Stimulated activated effector memory CD8-positive, alpha-beta T cell treated with anti-CD3 and anti-CD28 coated beads, Interleukin-12 subunit alpha, Interleukin-12 subunit beta, amount 100 ng/mL, for 72 hours (primary cell): ENCODE data around the gene UNC119B.
"Not testable (repeated sequence)": the region's sequence is repeated elsewhere in the genome, so short reads cannot be mapped to it uniquely, and the experiment has no call there.

Experiments
- ATAC-seq: fragments of 150-1000 bp; cut with Tn5 transposase; 2 replicates; pipeline ENCODE4 v1.10.0; 2021
- DNase-seq, 2 donors: peaks; one replicate each; pipeline ENCODE4 v3.0.0; 2021 to 2022; ENCODE audit warnings: low spot score in 2 of 2
- H3K27ac Mint-ChIP-seq: one replicate; pipeline ENCODE4 v1.8.0; 2022; ENCODE audit warnings: mild to moderate bottlenecking, mixed read lengths
- H3K36me3 Mint-ChIP-seq: one replicate; pipeline ENCODE4 v1.8.0; 2022; ENCODE audit warnings: mild to moderate bottlenecking, mixed read lengths
- H3K4me1 Mint-ChIP-seq: one replicate; pipeline ENCODE4 v1.8.0; 2022; ENCODE audit warnings: mixed read lengths
- H3K4me3 Mint-ChIP-seq: one replicate; pipeline ENCODE4 v1.8.0; 2022; ENCODE audit warnings: mild to moderate bottlenecking, mixed read lengths
- H3K9me3 Mint-ChIP-seq: one replicate; pipeline ENCODE4 v1.8.0; 2022; ENCODE audit warnings: mixed read lengths

UNC119B gene

DNA sequence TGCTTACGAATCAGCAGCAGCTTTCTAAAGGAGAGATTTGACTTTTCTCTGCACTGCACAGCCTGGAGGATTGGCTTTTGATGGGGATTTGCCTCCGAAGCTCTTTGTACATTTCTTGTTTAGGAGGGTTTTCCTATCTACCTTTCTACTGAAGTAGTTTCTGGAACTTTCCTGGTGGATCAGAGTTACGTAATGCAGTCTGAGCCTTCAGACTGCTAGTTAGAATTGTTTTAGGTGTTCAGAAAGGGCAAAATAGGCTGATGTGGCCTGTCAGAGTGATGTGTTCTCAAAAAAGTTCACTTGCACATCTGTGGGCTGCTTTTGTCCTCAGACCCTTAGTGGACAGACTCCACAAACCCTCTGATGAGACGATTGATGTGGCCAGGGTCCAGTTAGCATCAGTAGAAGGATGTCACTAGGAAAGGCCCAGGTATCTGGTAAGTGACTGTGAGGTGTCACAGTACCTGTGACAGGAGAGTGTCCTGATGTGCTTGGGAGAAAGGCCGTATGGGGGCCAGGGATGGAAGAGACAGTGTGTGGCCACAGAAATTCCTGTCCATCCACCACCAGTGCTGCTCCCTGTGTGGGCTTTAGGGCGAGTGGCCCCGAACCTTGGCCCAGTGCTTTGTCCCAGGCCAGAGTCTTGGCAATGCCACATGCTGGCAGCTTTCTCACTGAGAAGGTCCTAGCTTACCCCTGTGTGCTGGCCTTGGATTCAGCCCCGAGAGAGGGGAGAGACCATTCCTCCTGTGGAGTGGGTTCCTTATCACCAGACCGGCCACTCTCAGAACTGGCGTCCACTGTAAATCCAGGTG, 10.9 kb downstream of the UNC119B start:
- DNase-seq (no peak), ATAC-seq (no peak)
- no peaks in the 10 kb centered on the region for H3K9me3 Mint-ChIP-seq
- no peak overlapping the region for H3K27ac Mint-ChIP-seq
- H3K4me1 Mint-ChIP-seq: peaks cover 27% of the 10 kb centered on the region
- H3K4me3 Mint-ChIP-seq: no peak overlapping the region
- H3K36me3 Mint-ChIP-seq: peaks cover 82% of the 10 kb centered on the region

DNA sequence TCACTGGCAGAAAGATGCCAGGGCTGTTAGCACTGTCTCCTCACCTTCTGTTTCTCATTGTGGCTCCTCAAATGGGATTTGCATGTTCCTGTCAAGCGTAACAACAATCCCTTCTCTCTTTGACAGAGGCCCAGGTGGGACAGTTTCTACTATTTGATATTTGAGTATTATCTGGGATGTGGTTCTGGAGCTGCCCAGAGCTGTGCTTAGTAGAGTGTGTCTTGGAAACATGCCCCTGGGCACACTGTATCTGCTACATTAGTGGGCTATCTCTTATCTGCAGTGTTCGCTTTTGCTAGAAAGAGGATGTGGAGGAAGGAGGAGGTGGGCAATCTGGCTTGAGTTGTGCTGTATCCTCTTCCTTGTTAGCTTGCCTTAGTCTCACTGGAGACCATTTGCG, 11.6 kb downstream of the UNC119B start:
- H3K27ac Mint-ChIP-seq: no peak overlapping the region
- peaks cover 75% of the 10 kb centered on the region for H3K36me3 Mint-ChIP-seq
- H3K9me3 Mint-ChIP-seq: no peaks in the 10 kb centered on the region
- DNase-seq (no peak), ATAC-seq (no peak)
- H3K4me3 Mint-ChIP-seq: no peak overlapping the region
- H3K4me1 Mint-ChIP-seq: peaks cover 26% of the 10 kb centered on the region

DNA sequence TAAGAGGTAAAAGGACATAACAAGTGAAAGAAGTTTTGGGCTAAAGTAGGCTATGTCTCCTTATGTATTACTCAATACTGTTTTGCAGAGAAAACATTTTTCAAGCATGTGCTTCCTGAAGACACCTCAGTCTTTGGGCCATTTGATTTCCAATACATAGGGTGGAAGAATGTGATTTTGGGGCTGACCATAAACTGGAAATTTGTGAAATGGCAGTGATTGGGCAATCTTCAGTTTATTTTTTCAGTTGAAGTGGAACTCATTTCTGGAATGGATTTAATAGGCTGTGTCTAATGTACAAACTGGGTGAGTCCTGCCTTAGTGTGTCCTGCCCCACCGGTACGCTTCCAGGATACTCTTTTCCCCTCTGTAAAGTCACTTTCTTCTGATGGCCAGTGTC, 12.5 kb downstream of the UNC119B start:
- Mint-ChIP-seq H3K27ac (no peak overlapping the region), H3K4me1 (peaks cover 26% of the 10 kb centered on the region), H3K36me3 (peaks cover 70% of the 10 kb centered on the region), H3K4me3 (no peak overlapping the region), H3K9me3 (no peaks in the 10 kb centered on the region)
- ATAC-seq (no peak), DNase-seq (no peak)

DNA sequence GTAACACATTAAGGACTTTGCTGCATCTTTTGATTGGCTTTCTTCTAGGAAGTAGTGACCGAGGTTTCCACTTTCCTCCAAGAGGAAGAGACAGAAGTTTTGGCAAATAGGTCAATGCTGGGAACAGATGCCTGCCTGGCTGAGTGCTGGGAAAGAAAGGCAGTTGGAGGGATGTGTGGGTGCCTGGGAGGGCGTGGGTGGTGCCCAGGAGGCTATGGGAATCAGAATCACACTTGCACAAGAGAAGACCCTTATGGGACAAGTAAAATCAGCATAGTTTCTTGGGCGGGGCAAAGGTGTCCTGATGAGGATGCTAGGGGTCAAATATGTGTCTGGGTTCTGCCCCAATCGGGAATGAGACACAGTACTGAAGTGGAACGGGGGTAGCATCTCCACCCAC, 14.5 kb downstream of the UNC119B start:
- Mint-ChIP-seq H3K9me3 (no peaks in the 10 kb centered on the region), H3K27ac (no peak overlapping the region), H3K4me3 (peak overlapping the region; percentile 82), H3K36me3 (peaks cover 70% of the 10 kb centered on the region), H3K4me1 (peaks cover 19% of the 10 kb centered on the region)
- DNase-seq: no peak
- ATAC-seq: no peak

DNA sequence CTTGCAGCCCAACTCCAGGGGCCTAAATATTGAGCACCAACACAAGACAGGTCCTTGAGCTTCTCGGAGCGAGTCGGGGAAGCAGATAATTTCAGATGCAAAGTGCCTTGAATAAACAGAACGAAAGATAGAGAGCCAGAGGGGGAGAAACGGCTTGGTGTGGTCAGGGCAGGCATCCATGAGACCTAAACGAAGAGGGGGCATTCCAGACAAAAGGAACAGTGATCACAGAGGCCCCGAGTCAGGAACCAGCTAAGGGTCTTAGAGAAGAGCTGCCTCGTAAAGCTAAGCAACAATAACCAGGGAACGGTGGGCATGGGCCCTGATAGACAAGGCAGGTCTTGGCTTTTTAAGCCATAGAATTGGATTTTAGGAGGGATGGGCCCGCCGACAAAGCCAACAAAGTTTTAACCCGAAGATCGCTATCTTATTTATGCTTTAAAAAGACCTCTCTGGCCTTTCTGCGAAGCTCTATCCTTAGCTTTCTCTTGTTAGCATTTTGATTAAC, 14.9 kb downstream of the UNC119B start:
- Mint-ChIP-seq H3K27ac (no peak overlapping the region), H3K4me1 (peaks cover 19% of the 10 kb centered on the region), H3K36me3 (peaks cover 70% of the 10 kb centered on the region), H3K4me3 (peak overlapping the region; percentile 82), H3K9me3 (no peaks in the 10 kb centered on the region)
- DNase-seq (no peak), ATAC-seq (no peak)

DNA sequence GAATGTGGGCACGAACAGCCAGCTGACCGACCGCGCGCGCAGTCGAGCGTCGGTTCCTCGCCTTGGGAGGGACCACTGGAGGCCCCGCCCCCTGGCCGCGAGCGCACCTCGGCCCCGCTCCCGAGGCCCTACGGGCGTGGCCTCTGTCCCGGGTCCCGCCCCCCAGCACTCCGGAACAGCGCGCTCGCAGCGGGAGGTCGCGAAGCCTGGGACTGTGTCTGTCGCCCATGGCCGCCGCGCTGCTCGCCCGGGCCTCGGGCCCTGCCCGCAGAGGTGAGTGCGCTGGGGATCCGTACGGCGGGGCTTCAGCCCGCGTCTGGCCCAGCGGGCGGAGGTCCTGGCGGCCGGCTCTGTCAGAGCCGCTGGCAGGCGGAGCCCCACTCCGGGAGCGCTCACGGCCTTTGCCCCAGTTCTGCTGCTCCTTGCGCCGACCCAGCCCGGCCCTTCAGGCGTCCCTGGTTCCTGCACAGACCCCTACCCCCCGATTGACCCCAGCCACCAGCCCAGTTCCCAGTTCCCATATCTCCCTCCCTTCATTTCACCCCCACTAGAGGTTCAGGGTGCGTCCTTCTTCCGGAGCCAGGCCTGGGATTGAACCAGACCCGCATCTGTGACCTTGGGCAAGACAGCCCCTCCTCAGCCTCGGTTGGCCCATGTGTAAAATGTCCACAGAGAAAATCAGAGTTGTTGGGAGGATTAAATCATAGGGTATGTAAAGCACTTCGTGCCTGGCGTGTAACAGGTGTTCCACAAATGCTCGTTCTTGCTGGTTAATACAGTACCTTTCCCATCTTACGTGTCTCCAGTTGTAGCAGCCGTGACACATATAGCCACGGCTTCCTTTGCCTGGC, 15.6 kb downstream of the UNC119B start, which contains the start of gene ACADS:
Gene ACADS, plus strand, starts transcription at position 168 of the 851 bp plus-strand sequence. Its CDS starts 60 bp downstream, at position 228.
- Mint-ChIP-seq H3K27ac (peak within 1 kb of the TSS; percentile 81), H3K36me3 (peaks cover 70% of the 10 kb centered on the region), H3K9me3 (no peaks in the 10 kb centered on the region), H3K4me1 (peaks cover 19% of the 10 kb centered on the region), H3K4me3 (peak within 1 kb of the TSS; percentile 82)
- ATAC-seq (peak; percentile 99), DNase-seq (peak; percentile 82 to 93)

DNA sequence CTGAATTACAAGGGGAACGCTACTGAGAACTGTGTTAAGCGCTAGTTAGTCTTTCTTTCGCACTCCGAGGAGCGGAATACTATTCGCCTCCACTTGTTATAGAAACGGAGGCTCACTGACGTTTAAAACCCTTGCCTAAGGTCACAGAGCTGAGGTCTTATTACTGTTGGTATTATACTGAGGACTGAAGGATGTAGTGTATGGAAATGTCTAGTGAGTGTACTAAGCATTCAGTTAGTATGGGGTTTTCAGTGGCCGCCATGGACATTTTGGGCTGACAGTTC, 16.2 kb downstream of the UNC119B start:
- Mint-ChIP-seq H3K4me1 (peaks cover 19% of the 10 kb centered on the region), H3K4me3 (peak overlapping the region; percentile 82), H3K36me3 (peaks cover 70% of the 10 kb centered on the region), H3K27ac (peak overlapping the region; percentile 81), H3K9me3 (no peaks in the 10 kb centered on the region)
- no peak for DNase-seq
- ATAC-seq: no peak

DNA sequence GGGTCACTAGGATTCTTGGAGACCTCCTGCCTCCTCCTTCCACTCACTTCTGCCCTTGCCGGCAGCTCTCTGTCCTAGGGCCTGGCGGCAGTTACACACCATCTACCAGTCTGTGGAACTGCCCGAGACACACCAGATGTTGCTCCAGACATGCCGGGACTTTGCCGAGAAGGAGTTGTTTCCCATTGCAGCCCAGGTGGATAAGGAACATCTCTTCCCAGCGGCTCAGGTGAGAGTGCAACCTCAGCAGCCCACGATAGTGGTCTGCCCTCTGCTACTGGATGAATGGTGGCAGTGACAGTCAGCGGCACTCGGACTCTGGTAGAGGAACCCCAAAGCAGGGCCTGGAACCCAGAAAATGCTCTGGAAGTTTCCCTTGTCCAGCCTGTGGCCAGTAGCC, 16.7 kb downstream of the UNC119B start:
- DNase-seq (no peak), ATAC-seq (no peak)
- Mint-ChIP-seq H3K4me1 (peaks cover 19% of the 10 kb centered on the region), H3K36me3 (peaks cover 69% of the 10 kb centered on the region), H3K27ac (no peak overlapping the region), H3K4me3 (peak overlapping the region; percentile 82), H3K9me3 (no peaks in the 10 kb centered on the region)

DNA sequence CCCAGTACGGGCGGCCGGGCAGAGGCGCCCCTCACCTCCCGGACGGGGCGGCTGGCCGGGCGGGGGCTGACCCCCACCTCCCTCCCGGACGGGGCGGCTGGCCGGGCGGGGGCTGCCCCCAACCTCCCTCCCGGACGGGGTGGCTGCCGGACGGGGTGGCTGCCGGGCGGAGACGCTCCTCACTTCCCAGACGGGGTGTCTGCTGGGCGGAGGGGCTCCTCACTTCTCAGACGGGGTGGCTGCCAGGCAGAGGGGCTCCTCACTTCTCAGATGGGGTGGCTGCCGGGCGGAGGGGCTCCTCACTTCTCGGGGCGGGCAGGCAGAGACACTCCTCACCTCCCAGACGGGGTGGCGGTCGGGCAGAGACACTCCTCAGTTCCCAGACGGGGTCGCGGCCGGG, 21.9 kb downstream of the UNC119B start:
- peaks cover 49% of the 10 kb centered on the region for H3K36me3 Mint-ChIP-seq
- not testable (repeated sequence) for H3K4me3 Mint-ChIP-seq, DNase-seq, ATAC-seq, H3K27ac Mint-ChIP-seq, H3K9me3 Mint-ChIP-seq, H3K4me1 Mint-ChIP-seq

DNA sequence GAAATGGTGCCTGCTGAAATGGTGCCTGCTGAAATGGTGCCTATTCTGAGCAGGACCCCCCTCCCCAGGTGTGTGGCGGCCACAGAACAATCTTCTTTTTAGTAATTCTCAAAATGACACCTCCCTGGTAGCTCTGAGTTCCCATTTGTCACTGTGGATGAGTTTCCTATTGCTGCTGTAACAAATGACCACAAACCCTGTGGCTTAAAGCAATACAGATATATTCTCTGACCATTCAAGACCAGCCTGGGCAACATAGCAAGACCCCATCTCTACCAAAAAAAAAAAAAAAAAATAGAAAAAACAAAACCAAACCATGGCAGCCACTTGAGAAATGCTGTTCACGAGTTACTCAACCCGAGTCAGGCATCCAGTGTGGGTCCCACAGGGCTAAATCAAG, 23.3 kb downstream of the UNC119B start:
- peaks cover 37% of the 10 kb centered on the region for H3K36me3 Mint-ChIP-seq
- H3K27ac Mint-ChIP-seq: no peak overlapping the region

DNA sequence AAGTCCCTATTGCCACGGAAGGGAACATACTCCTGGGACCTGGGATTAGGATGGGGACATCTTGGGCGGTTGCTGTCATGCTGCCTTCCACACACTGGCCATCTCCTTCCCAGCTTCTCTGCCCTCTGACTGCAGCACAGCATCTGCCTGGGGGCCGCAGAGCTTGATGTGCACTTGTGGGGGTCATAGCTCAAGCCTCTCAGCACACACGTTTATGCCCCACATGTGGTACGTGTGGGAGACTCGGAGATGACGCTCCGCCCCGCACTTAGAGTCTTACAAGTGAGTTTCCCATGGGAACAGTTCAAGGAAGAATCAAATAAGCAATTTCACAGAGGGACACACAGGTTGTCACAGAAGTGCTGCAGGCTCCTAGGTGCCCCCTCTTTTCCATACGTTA, 24.0 kb downstream of the UNC119B start:
- no peak for ATAC-seq
- Mint-ChIP-seq H3K27ac (no peak overlapping the region), H3K36me3 (peaks cover 31% of the 10 kb centered on the region), H3K4me1 (peaks cover 5% of the 10 kb centered on the region), H3K9me3 (no peaks in the 10 kb centered on the region), H3K4me3 (no peak overlapping the region)
- no peak for DNase-seq

More for the DNA sequence above, 23.3 kb downstream of the UNC119B start:
- DNase-seq (no peak), ATAC-seq (no peak)
- no peaks in the 10 kb centered on the region for H3K9me3 Mint-ChIP-seq
- H3K4me1 Mint-ChIP-seq: peaks cover 5% of the 10 kb centered on the region
- H3K4me3 Mint-ChIP-seq: no peak overlapping the region

DNA sequence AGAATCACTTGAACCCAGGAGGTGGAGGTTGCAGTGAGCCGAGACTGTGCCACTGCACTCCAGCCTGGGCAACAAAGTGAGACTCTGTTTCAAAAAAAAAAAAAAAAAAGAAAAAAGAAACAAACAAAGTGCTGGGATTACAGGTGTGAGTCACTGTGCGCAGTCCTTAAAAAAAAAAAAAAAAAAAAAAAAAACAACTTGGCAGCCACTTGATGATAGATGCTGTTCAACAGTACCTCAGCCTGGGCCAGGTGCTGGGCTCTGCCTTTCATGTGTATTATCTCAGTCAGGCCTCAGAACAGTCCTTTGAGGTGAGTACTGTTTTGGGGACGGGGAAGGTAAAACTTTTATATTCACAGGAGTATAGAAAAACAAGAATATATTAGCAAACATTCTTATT, 24.9 kb downstream of the UNC119B start:
- no peak overlapping the region for H3K4me3 Mint-ChIP-seq
- DNase-seq: no peak
- no peaks in the 10 kb centered on the region for H3K9me3 Mint-ChIP-seq
- ATAC-seq: no peak
- peaks cover 21% of the 10 kb centered on the region for H3K36me3 Mint-ChIP-seq
- H3K4me1 Mint-ChIP-seq: peaks cover 5% of the 10 kb centered on the region
- no peak overlapping the region for H3K27ac Mint-ChIP-seq

DNA sequence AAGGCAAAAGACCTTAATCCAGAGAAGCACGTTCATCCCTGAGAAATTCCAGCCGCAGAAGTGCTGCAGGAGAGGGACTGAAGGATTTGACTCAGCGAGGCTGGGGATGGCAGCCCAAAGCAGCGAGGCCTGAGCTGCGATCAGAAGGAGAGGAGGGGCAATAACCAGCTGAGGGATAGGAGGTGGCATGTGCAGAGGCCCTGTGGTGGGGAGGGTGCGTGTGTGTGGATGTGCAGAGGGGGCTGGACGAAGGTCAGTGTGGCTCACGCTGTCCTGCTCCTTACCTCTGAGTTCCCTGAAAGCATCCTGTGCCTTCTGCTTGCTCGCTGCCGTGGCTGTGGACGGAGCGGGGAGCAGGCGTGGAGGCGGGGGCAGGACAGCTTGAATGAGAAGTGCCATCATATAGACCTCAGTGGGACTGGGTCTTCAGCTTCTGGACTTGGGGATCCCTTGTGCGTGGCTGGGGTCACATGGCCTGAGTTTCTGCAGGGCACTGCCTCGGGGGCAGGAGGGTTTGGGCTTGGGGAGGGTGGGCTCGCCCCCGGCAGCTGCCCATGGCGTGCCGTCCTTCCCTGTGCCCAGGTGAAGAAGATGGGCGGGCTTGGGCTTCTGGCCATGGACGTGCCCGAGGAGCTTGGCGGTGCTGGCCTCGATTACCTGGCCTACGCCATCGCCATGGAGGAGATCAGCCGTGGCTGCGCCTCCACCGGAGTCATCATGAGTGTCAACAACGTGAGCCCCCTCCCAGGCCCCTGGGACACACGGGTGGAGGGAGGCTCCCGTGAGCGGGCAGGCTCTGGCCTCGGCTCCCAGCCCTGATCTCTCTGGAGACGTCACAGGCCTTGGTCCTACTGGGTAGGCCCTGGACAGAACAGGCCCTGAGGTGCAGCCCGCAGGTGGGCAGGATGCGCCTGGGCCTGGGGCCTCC, 26.4 kb downstream of the UNC119B start:
- Mint-ChIP-seq H3K4me3 (no peak overlapping the region), H3K27ac (no peak overlapping the region), H3K36me3 (peaks cover 8% of the 10 kb centered on the region), H3K9me3 (no peaks in the 10 kb centered on the region), H3K4me1 (peaks cover 5% of the 10 kb centered on the region)
- ATAC-seq: peak; percentile 5
- DNase-seq: no peak

DNA sequence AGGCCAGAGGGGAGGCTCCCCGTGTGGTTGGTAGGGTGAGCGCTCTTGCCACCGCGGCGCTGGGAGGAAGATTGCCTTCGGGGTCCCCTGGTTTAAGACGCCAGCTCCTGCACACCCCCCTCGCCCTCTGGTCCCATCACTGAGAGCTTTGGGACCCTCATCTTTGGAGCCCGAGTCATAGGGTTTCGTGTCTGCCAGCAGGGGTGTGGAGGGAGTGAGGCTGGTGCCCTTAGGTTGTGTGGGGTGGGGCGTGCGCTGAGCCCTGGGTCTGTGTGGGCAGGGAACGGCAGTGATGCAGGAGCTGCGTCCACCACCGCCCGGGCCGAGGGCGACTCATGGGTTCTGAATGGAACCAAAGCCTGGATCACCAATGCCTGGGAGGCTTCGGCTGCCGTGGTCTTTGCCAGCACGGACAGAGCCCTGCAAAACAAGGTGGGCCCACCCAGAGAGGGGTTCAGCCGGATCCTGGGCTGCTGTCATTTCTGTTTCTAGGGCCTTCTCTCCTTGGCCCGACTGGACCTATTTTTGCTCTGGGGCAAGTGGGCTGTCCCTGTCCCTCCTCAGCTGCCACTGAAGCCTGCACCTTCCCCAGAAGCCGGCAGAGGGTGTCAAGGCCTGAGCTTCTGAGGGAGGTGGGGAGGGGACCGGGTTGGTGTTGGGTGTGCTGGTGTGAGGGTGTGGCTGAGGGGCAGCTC, 27.4 kb downstream of the UNC119B start:
- Mint-ChIP-seq H3K36me3 (peaks cover 8% of the 10 kb centered on the region), H3K4me1 (peaks cover 5% of the 10 kb centered on the region), H3K4me3 (no peak overlapping the region), H3K9me3 (no peaks in the 10 kb centered on the region), H3K27ac (no peak overlapping the region)
- no peak for DNase-seq
- ATAC-seq: no peak
